ENCODE results near the gene CCDC182. TPM values are rescaled to one million over a fixed set of nuclear protein-coding genes. Genes with fewer than 3 reads are reported as not detected.

CCDC182 gene
- total and polyA plus RNA-seq, 9 of the 15 experiments (the other 6 are each of a cell fraction or from before 2014, with no cell fraction given): not detected

DNA sequence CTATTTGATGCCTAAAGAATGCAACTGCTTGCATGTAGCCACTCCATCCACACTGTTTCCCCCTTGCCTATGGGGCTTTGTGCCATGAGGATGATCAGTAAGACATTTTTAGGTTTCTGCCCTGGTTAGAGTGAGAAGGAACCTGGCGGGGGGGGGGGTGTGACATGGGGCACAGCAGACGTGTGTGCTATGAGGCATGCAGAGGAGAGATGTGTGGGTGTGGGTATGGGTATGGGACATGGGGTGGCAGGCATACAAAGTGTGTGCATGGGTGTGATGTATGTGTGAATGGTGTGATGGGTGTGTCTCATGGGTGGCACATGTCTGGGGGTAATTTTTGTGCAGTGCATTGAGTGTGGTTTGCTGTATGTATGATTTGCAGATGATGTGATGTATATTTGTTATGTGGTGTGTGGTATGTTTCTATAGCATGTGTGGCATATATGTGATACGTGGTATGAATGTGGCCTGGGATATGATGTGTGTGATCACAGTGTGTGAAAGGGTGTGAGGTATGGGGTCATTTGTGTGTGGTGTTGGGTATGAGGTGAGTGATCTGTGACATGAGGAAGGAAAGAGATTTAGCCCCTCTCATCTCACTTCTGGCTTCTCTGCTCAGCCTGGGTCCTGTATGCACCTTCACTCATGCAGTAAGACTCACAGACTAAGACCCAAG is 14.9 kb downstream of the CCDC182 start:
- no TSS peak for BruUV-seq (replicated peaks)
- CTCF ChIA-PET (ENCODE audit: low intra/inter-chr PET ratio): interaction anchor here (0.6 kb wide), 1 partner anchor 126 kb away, joined by 3 read pairs; no protein-coding TSS in a partner anchor
- Histone ChIP-seq H3K9me1 (ENCODE audit: control insufficient read depth, insufficient read depth, low read length) (no peaks in the 10 kb centered on the region), H4K20me1 (replicated peaks; ENCODE audit: control insufficient read depth, insufficient read depth, low read length) (0 out of 2 replicates have a peak, but pooled peaks cover 11% of the 10 kb centered on the region), H3K4me2 (ENCODE audit: insufficient read depth, low read length) (no peak overlapping the region), H3K9me3 (replicated peaks; ENCODE audit: control insufficient read depth, insufficient read depth, low read depth, low read length) (no peaks in the 10 kb centered on the region), H3K27ac (ENCODE audit: extremely low read depth, low read depth, low read length) (no peak overlapping the region), H3K36me3 (ENCODE audit: control insufficient read depth, insufficient read depth, low read length) (no peaks in the 10 kb centered on the region), H2AFZ (ENCODE audit: low read depth, low read length) (no peak overlapping the region), H3K9ac (ENCODE audit: insufficient read depth in 1 of 2, low read depth in 2 of 2, low read length in 2 of 2) (no peak overlapping the region), H3K27me3 (ENCODE audit: control insufficient read depth in 2 of 2, insufficient read depth in 2 of 2, low read length in 2 of 2) (peaks cover 25 to 51% of the 10 kb centered on the region in 2 experiments), H3K4me3 (no peak overlapping the region), H3K79me2 (ENCODE audit: control insufficient read depth, insufficient read depth, low read length) (no peaks in the 10 kb centered on the region), H3K4me1 (replicated peaks in 1 of 2; ENCODE audit: control insufficient read depth in 2 of 2, insufficient read depth in 2 of 2, low read length in 2 of 2) (no peaks in the 10 kb centered on the region)
- POLR2A ChIA-PET: interaction anchor here (1.0 kb wide), 1 partner anchor 22 kb away, joined by 3 read pairs; no protein-coding TSS in a partner anchor
- intact Hi-C loops (cut with micrococcal nuclease) (no loop called here), in situ Hi-C loops (cut with MboI) (no loop called here)
- FAIRE-seq: no peak
- WGBS (ENCODE audit: insufficient coverage, low coverage, missing lambda C conversion rate): 3% methylated on average over 3 of the region's 3 CpGs
- ATAC-seq: no peak
- TF ChIP-seq DPF2 (IDR thresholded peaks at IDR 0.05): no peak
- no peak for TF ChIP-seq LCOR (CRISPR knock-in tag; IDR thresholded peaks at IDR 0.05)
- no peak for TF ChIP-seq NCOA4 (IDR thresholded peaks at IDR 0.05; ENCODE audit: partially characterized antibody)
- TF ChIP-seq FIP1L1 (IDR thresholded peaks at IDR 0.05; ENCODE audit: low read depth, low read length, poor library complexity, severe bottlenecking): no peak
- TF ChIP-seq ZNF263 (CRISPR knock-in tag; IDR thresholded peaks at IDR 0.05; ENCODE audit: borderline replicate concordance): no peak
- no peak for DNase-seq (ENCODE audit: extremely low read depth in 1 of 4, low spot score in 3 of 4)
